Measurements from ENCODE around the gene INPP5E. TPM values are rescaled to one million over a fixed set of nuclear protein-coding genes. Genes with fewer than 3 reads are reported as not detected.

The INPP5E gene
- total and polyA plus RNA-seq, 12 donors, result 6.6 to 16.8 (median 9.3) TPM

GRCh38 chr9:136419092-136419420, 20.6 kb downstream of the INPP5E start:
- H3K27ac ChIP-seq, result no peak overlapping the region
- intact Hi-C loops (cut with DNase I), result no loop called here
- TF ChIP-seq CTCF (IDR thresholded peaks at IDR 0.05), result no peak
- no peaks in the 10 kb centered on the region for H3K27me3 ChIP-seq
- peaks cover 4 to 100% (median 79%) of the 10 kb centered on the region in 9 donors for H3K36me3 ChIP-seq
- ATAC-seq (no peak), DNase-seq (no peak)
- no peak overlapping the region for H3K4me3 ChIP-seq
- H3K4me1 ChIP-seq, result no peaks in the 10 kb centered on the region
- 94 to 95% methylated on average over 12 of the region's 12 CpGs for WGBS, 2 donors
- H3K9me3 ChIP-seq, result no peaks in the 10 kb centered on the region

GRCh38 chr9:136418182-136419091, 21.2 kb downstream of the INPP5E start:
- DNase-seq, result no peak
- H3K27me3 ChIP-seq, result no peaks in the 10 kb centered on the region
- H3K4me3 ChIP-seq, result no peak overlapping the region
- no peak overlapping the region for H3K27ac ChIP-seq
- ATAC-seq, result no peak
- no peaks in the 10 kb centered on the region for H3K4me1 ChIP-seq
- intact Hi-C loops (cut with DNase I), result no loop called here
- peaks cover 4 to 100% (median 79%) of the 10 kb centered on the region in 9 donors for H3K36me3 ChIP-seq
- no peak for TF ChIP-seq CTCF (IDR thresholded peaks at IDR 0.05)
- WGBS, 2 donors, result 95 to 96% methylated on average over 48 of the region's 48 CpGs
- no peaks in the 10 kb centered on the region for H3K9me3 ChIP-seq

- ATAC-seq, result no peak
- intact Hi-C loops (cut with DNase I), result no loop called here
- no peak for DNase-seq
- H3K4me3 ChIP-seq, result no peak overlapping the region
- peaks cover 4 to 100% (median 72%) of the 10 kb centered on the region in 9 donors for H3K36me3 ChIP-seq
- no peak for TF ChIP-seq CTCF (IDR thresholded peaks at IDR 0.05)
- no peaks in the 10 kb centered on the region for H3K9me3 ChIP-seq
- H3K4me1 ChIP-seq, result peaks cover 0 to 9% (median 2%) of the 10 kb centered on the region in 9 donors
- no peaks in the 10 kb centered on the region for H3K27me3 ChIP-seq
- 93 to 94% methylated on average over 19 of the region's 19 CpGs for WGBS, 2 donors
- no peak overlapping the region for H3K27ac ChIP-seq
Measured at GRCh38 chr9:136416914-136417313, 22.7 kb downstream of the INPP5E start.

- H3K27me3 ChIP-seq, result no peaks in the 10 kb centered on the region
- TF ChIP-seq CTCF (IDR thresholded peaks at IDR 0.05), result no peak
- peaks cover 0 to 98% (median 67%) of the 10 kb centered on the region in 9 donors for H3K36me3 ChIP-seq
- no peak for DNase-seq
- 96 to 98% methylated on average over 8 of the region's 8 CpGs for WGBS, 2 donors
- H3K27ac ChIP-seq, result no peak overlapping the region
- H3K9me3 ChIP-seq, result no peaks in the 10 kb centered on the region
- no peak overlapping the region for H3K4me3 ChIP-seq
- no peak for ATAC-seq
- intact Hi-C loops (cut with DNase I), result no loop called here
- peaks cover 3 to 14% (median 7%) of the 10 kb centered on the region in 9 donors for H3K4me1 ChIP-seq
Measured at GRCh38 chr9:136416427-136416826, 23.2 kb downstream of the INPP5E start.

All from heart right ventricle (tissue), 16 donors.